CD4-positive, alpha-beta T cell treated with Interleukin-4 for 4 hours (primary cell): Measurements from ENCODE around the gene HIVEP3.

Experiments used
- DNase-seq: peaks from one replicate; pipeline ENCODE4 v3.0.0-alpha.2; 2020

The HIVEP3 gene

GRCh38 chr1:41592451-41593125 lies 326.1 kb downstream of the HIVEP3 start:
- no peak for DNase-seq

DNA sequence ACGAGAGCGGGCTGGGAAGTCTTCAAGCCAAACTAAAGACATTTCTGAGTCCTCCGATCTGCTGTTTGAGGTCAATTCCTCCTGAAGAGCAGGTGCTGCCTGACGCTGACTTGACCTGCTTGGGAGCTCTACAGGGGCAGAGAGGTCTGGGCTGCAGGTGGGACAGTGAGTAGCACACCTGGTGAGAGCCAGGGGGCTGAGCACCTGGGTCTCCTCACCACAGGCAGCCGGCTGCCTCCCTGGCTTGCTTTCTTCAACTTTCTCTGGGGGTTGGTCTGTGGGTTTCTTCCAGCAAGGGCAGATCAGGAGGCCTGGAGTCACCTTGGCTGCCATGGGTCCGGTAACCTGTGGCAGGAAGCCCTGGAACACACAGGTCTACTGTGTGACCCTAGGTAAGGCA lies 326.8 kb downstream of the HIVEP3 start:
- DNase-seq, result no peak

DNA sequence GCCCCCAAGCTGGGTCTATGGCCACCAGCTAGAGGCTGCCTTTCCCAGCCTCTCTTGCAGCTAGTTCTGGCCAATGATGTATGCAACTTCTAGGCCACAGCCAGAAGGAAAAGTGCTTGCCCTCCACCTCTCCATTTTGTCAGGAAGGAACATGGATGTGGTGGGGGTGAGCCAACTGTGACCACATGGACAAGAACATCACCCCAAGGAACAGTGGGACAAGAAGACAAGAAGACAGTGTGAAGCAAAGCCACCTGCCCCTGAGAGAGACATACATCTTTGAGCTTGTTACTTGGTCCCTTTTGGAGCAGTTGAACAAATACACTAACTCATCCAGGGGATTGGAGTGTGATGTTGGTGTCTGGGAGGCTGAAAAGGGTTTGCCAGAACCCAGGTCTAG lies 328.4 kb downstream of the HIVEP3 start:
- DNase-seq, result no peak

- no peak for DNase-seq
Measured at GRCh38 chr1:41589395-41589794, 329.3 kb downstream of the HIVEP3 start.

GRCh38 chr1:41588334-41588875 lies 330.3 kb downstream of the HIVEP3 start:
- no peak for DNase-seq

GRCh38 chr1:41587791-41588190 lies 330.9 kb downstream of the HIVEP3 start:
- DNase-seq, result no peak

- no peak for DNase-seq
Measured at GRCh38 chr1:41586230-41586629, 332.5 kb downstream of the HIVEP3 start.

- no peak for DNase-seq
Measured at GRCh38 chr1:41583658-41584547, 334.8 kb downstream of the HIVEP3 start.

DNA sequence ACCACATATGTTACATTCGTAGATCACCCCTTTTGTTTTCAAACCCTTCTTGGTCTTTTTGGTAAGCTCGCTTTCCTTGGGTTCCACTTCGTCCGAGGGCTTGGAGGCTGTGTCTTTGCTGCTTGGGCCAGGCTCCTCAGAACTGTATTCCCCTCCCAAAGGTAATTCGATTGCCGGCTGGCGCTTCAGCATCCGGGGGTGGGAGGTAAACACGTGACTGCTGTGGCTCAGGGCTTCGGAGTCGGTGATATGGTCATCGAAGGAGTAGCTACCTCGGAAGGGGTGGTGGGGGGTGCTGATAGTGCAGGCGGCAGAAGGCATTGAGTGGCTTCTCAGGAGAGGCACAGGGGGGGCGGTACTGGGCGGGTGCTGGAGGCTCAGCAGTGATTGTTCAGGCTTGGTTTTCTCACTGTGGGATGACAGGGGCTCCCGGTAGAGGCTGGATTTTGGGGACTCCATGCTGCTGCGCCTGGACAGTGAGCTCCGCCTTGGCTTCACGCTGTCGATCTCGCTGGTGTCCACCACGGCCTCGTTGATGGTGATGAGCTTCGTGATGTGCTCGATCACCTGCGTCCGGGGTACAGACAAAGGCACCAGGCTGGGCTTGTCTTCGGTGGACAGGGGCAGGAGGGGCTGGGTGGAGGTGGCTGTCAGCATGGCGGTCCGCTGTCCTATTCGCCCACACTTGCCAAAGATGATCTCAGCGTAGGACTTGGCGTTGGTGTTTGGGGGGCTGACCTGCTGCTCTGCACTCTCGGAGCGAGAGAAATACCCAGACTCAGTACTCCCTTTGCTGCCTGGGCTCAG lies 335.7 kb downstream of the HIVEP3 start:
- DNase-seq, result no peak

DNA sequence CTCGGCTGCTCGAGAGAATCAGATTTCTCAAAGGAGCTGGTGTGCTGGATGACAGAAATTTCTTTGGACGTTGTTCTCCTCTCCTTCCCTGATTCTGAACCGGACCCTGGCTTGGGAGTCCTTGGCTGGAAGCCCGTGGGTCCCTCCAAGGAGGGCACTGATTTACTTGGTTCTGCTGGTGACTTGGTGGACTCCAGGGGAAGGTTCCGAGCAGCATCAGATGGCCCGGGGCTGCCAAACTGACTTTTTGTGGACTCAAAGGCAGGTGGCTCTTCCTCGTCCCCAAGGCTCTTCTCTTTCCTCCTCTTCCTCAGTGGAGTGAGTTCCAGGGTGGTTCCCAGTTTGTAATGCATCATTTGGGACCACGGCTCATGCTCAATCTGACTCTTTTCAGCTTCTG lies 336.4 kb downstream of the HIVEP3 start:
- DNase-seq, result no peak

DNA sequence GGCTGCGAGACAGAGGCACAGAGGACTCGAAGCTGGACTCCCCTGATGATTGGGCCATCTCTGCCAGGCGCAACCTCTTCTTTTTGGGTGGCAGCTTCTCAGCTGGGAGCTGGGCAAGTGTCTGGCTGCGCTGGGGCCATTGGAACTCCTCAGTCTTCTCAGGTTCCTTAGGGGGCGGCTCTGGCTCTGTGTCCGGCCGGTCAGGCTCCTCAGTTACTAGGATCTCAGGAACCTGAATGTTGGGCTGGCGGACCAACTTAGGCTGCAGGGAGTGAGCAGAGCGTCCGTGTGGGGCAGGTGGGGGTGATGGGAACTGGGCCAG lies 336.8 kb downstream of the HIVEP3 start:
- no peak for DNase-seq

- no peak for DNase-seq
Measured at GRCh38 chr1:41581216-41582003, 337.3 kb downstream of the HIVEP3 start.

- DNase-seq, result no peak
Measured at GRCh38 chr1:41580520-41581172, 338.1 kb downstream of the HIVEP3 start.

GRCh38 chr1:41580021-41580420 lies 338.7 kb downstream of the HIVEP3 start:
- DNase-seq, result no peak

- no peak for DNase-seq
Measured at GRCh38 chr1:41578712-41579335, 339.9 kb downstream of the HIVEP3 start.

GRCh38 chr1:41576620-41577019 lies 342.1 kb downstream of the HIVEP3 start:
- DNase-seq, result no peak

GRCh38 chr1:41576206-41576605 lies 342.5 kb downstream of the HIVEP3 start:
- no peak for DNase-seq

- DNase-seq, result no peak
Measured at GRCh38 chr1:41574842-41575241, 343.9 kb downstream of the HIVEP3 start.

DNA sequence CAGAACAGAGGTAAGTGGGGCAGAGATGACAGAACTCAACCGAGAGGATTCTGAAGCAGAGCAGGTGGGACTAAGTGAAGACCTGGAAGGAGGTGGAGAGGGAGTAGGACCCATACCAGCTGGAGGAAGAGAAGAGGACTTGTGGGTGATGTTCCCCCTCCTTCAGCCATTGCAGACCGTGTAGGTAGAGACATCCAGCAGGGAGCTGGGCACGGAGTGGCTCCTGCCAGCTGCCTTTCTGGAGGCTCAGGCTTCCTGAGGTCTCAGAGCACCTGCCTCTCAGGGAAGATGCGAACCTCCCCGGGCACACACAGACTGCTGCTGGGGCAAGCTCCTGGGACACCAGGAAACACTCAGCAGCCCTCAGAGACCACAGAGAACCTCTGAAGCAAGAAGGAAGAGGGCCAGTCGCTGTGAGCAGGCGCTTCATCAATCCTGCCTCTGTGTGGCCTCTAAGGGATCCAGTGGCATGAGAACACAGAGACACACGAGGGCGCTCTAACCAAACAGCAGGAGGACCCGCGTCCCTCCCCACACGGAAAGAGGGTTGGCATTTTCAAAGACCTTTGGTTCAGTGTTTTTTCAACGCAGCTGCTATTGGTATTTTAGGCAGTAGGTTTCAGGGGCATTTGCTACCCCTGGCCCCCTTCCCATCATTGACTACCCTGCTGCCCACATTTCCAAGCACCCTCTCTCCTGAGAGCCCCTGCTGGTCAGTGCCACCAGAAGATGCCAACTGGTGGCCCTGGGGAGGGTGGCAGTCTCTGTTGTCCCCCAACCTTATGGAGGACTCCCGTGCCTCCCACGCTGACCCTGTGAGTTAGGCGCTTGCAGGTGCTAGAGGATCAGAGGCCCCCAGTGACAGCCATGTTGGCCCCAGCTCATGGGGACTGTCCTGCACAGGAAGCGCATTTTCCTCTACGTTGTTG lies 344.7 kb downstream of the HIVEP3 start:
- peak; percentile 79 for DNase-seq

- no peak for DNase-seq
Measured at GRCh38 chr1:41573194-41573593, 345.5 kb downstream of the HIVEP3 start.
